ENCODE results near the gene ZC2HC1B. TPM values are rescaled to one million over a fixed set of nuclear protein-coding genes. Genes with fewer than 3 reads are reported as not detected.

The ZC2HC1B gene
- total and polyA plus RNA-seq, 9 of the 15 experiments (the other 6 are each of a cell fraction or from before 2014, with no cell fraction given), result not detected

DNA sequence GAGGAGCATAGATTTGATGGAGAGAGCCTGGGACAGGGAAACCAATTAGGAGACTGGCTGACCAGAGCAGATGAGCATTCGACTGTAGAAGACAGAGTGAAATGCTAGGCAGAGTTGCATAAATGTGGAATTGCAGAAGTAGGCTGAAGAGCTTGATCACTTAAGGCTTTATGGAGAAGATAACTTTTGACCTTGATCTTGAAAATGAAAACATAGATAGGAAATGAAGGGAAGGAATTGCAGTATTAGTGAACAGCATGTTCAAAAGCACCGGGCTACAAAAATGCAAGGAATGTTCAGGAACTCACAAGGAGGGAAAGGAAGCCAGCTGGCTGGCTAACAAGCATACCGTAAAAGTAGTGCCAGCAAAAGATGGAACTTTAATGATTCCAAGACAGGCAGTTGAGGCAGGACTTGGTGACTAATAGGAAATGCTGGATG is 41.7 kb upstream of the ZC2HC1B start:
- no TSS peak for BruUV-seq (replicated peaks)
- no peak overlapping the region for H3K4me3 ChIP-seq
- no peak overlapping the region for H3K9ac ChIP-seq (ENCODE audit: insufficient read depth in 1 of 2, low read depth in 2 of 2, low read length in 2 of 2)
- POLR2A ChIA-PET, result interaction anchor here (0.6 kb wide), 1 partner anchor 13 kb away, joined by 3 read pairs; no protein-coding TSS in a partner anchor
- no peak for DNase-seq (ENCODE audit: extremely low read depth in 1 of 4, low spot score in 3 of 4)
- H3K27ac ChIP-seq (ENCODE audit: extremely low read depth, low read depth, low read length), result no peak overlapping the region
- H3K79me2 ChIP-seq (ENCODE audit: control insufficient read depth, insufficient read depth, low read length), result no peaks in the 10 kb centered on the region
- no peak overlapping the region for H2AFZ ChIP-seq (ENCODE audit: low read depth, low read length)
- peaks cover 0 to 6% of the 10 kb centered on the region in 2 experiments; a peak in 1 of 5 replicates for H3K4me1 ChIP-seq (replicated peaks in 1 of 2; ENCODE audit: control insufficient read depth in 2 of 2, insufficient read depth in 2 of 2, low read length in 2 of 2)
- no peak for ATAC-seq
- H3K27me3 ChIP-seq (ENCODE audit: control insufficient read depth in 2 of 2, insufficient read depth in 2 of 2, low read length in 2 of 2), result no peaks in the 10 kb centered on the region
- CTCF ChIA-PET (ENCODE audit: low intra/inter-chr PET ratio), result no interaction called here
- H4K20me1 ChIP-seq (replicated peaks; ENCODE audit: control insufficient read depth, insufficient read depth, low read length), result no peaks in the 10 kb centered on the region
- H3K36me3 ChIP-seq (ENCODE audit: control insufficient read depth, insufficient read depth, low read length), result 0 out of 3 replicates have a peak, but pooled peaks cover 3% of the 10 kb centered on the region
- in situ Hi-C loops (cut with MboI) (no loop called here), intact Hi-C loops (cut with micrococcal nuclease) (no loop called here)
- no peaks in the 10 kb centered on the region for H3K9me3 ChIP-seq (replicated peaks; ENCODE audit: control insufficient read depth, insufficient read depth, low read depth, low read length)
- no peak overlapping the region for H3K4me2 ChIP-seq (ENCODE audit: insufficient read depth, low read length)
- FAIRE-seq, result no peak
- H3K9me1 ChIP-seq (ENCODE audit: control insufficient read depth, insufficient read depth, low read length), result no peaks in the 10 kb centered on the region
- WGBS (ENCODE audit: insufficient coverage, low coverage, missing lambda C conversion rate), result 60% methylated on average over 3 of the region's 3 CpGs
- TF ChIP-seq MGA (IDR thresholded peaks at IDR 0.05) (no peak), ZNF324 (CRISPR knock-in tag; IDR thresholded peaks at IDR 0.05) (no peak), MTA1 (IDR thresholded peaks at IDR 0.05; ENCODE audit: borderline replicate concordance) (no peak), ZNF165 (CRISPR knock-in tag; IDR thresholded peaks at IDR 0.05; ENCODE audit: borderline replicate concordance) (no peak), ZBTB5 (IDR thresholded peaks at IDR 0.05) (no peak), TGIF2 (CRISPR knock-in tag; IDR thresholded peaks at IDR 0.05) (no peak), RBM34 (IDR thresholded peaks at IDR 0.05; ENCODE audit: borderline replicate concordance, insufficient read depth, low read length) (no peak), TBP (optimal IDR thresholded peaks at IDR 0.05; ENCODE audit: low read depth, low read length) (no peak), SREBF2 (CRISPR knock-in tag; IDR thresholded peaks at IDR 0.05) (no peak)

Data from K562 (cell line).